CD4-positive, alpha-beta memory T cell (primary cell): ENCODE measurements around the gene SLC6A11. TPM values are rescaled to one million over a fixed set of nuclear protein-coding genes. Genes with fewer than 3 reads are reported as not detected.
A peak's percentile ranks its signal among the peaks of the same experiment; 100 is the strongest.

ENCODE experiments used
- CTCF ChIA-PET: fragments of 350-600 bp; sonication (Branson Sonifier 250); formaldehyde crosslinking; loops from one replicate; lab custom pipeline; 2021; ENCODE audit warnings: inconsistent platforms; ENCODE audit not compliant: partially characterized antibody; lab: Charles Lee
- POLR2A ChIA-PET: fragments of 350-600 bp; sonication (Branson Sonifier 250); formaldehyde crosslinking; loops from one replicate; lab custom pipeline; 2021; ENCODE audit not compliant: partially characterized antibody; lab: Charles Lee
- DNase-seq, 5 donors: peaks; one replicate each; pipeline versions ENCODE4 v3.0.0 to v3.0.0-alpha.2; 2020 to 2022; ENCODE audit warnings: mixed read lengths in 1 of 5
- H3K27ac ChIP-seq: one replicate; pipeline ENCODE4 v1.7.0; 2013; ENCODE audit warnings: low read depth, low read length
- H3K27me3 ChIP-seq: 2 replicates; pipeline ENCODE4 v1.7.0; 2013; ENCODE audit warnings: mild to moderate bottlenecking, low read length, moderate library complexity; ENCODE audit not compliant: insufficient read depth
- H3K36me3 ChIP-seq: 2 replicates; pipeline ENCODE4 v1.7.0; 2013; ENCODE audit warnings: mild to moderate bottlenecking, low read length, moderate library complexity; ENCODE audit not compliant: insufficient read depth
- H3K4me1 ChIP-seq: 2 replicates; pipeline ENCODE4 v1.7.0; 2013; ENCODE audit warnings: mild to moderate bottlenecking, low read length, moderate library complexity; ENCODE audit not compliant: insufficient read depth
- H3K4me3 ChIP-seq, 2 donors: one replicate each; pipeline ENCODE4 v1.7.0; 2013; ENCODE audit warnings: low read length in 2 of 2, mild to moderate bottlenecking in 1 of 2
- H3K9me3 ChIP-seq, 2 donors: one replicate each; pipeline ENCODE4 v1.7.0; 2013; ENCODE audit warnings: low read length in 2 of 2, control low read depth in 1 of 2; ENCODE audit not compliant: control insufficient read depth in 1 of 2
- H3K27ac Mint-ChIP-seq, 7 donors: one replicate each; pipeline ENCODE4 v1.8.0; 2020 to 2021; ENCODE audit warnings: mixed read lengths in 7 of 7, mild to moderate bottlenecking in 6 of 7, inconsistent platforms in 3 of 7, moderate library complexity in 3 of 7
- H3K27me3 Mint-ChIP-seq, 2 donors: one replicate each; pipeline ENCODE4 v1.8.0; 2020 to 2021; ENCODE audit warnings: mixed read lengths in 2 of 2
- H3K36me3 Mint-ChIP-seq, 2 donors: one replicate each; pipeline ENCODE4 v1.8.0; 2020 to 2021; ENCODE audit warnings: mixed read lengths in 2 of 2, inconsistent platforms in 1 of 2, mild to moderate bottlenecking in 1 of 2
- H3K4me1 Mint-ChIP-seq, 4 donors: one replicate each; pipeline ENCODE4 v1.8.0; 2020 to 2021; ENCODE audit warnings: mixed read lengths in 4 of 4, mild to moderate bottlenecking in 1 of 4
- H3K4me3 Mint-ChIP-seq, 8 donors: one replicate each; pipeline ENCODE4 v1.8.0; 2020 to 2021; ENCODE audit warnings: mixed read lengths in 8 of 8, mild to moderate bottlenecking in 7 of 8, moderate library complexity in 6 of 8, inconsistent platforms in 3 of 8
- H3K9me3 Mint-ChIP-seq, 8 donors: one replicate each; pipeline ENCODE4 v1.8.0; 2020 to 2021; ENCODE audit warnings: mixed read lengths in 8 of 8, mild to moderate bottlenecking in 5 of 8, inconsistent platforms in 3 of 8, moderate library complexity in 1 of 8
- intact Hi-C: fragments of 100-400 bp; cut with micrococcal nuclease; formaldehyde crosslinking; loops from one replicate; pipeline ENCODE4 v1.15.1; 2023
- polyA plus RNA-seq, 2 donors: library from polyadenylated mRNA; unstranded; fragments of 300-500 nt; fragmentation: Illumina TruSeq; gene quantifications; one replicate each; pipeline ENCODE4 v1.2.3, GENCODE V29; 2021
- total RNA-seq, 2 experiments: library from RNA; stranded (reverse); gene quantifications; one replicate each; pipeline ENCODE4 v1.2.3, GENCODE V29; 2021

SLC6A11 gene
- total and polyA plus RNA-seq, 4 experiments from 2014 or later: not detected

DNA sequence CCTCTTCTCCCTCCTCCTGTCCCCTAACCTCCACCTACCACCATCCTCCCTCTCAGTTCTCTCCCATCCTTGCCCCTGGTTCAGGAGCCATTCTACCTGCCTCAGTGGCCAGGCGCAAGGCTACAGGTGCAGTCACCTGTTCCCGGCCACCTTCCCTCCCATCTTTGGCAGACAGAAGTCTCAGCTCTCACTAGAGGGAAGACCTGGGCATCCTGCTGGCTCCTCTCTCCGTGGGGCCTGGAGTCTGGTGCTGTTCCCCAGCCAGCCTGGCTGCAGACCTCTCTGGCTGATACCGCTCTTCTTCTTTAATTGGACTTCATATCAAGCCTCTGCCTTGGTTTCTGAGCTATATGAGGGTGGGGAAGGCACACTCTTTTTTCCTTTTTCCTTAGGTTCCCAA lies 123.5 kb downstream of the SLC6A11 start:
- no peaks in the 10 kb centered on the region for H3K36me3 Mint-ChIP-seq
- H3K27me3 Mint-ChIP-seq: peaks cover 2 to 10% of the 10 kb centered on the region in 2 donors
- POLR2A ChIA-PET: no interaction called here
- Histone ChIP-seq H3K9me3 (no peaks in the 10 kb centered on the region), H3K4me1 (no peaks in the 10 kb centered on the region), H3K36me3 (no peaks in the 10 kb centered on the region), H3K27ac (no peak overlapping the region), H3K4me3 (no peak overlapping the region), H3K27me3 (no peaks in the 10 kb centered on the region)
- H3K4me1 Mint-ChIP-seq: no peaks in the 10 kb centered on the region
- no peak overlapping the region for H3K4me3 Mint-ChIP-seq
- CTCF ChIA-PET: no interaction called here
- H3K27ac Mint-ChIP-seq: no peak overlapping the region
- peaks cover 0 to 8% (median 4%) of the 10 kb centered on the region in 8 donors for H3K9me3 Mint-ChIP-seq
- intact Hi-C loops: no loop called here
- DNase-seq: no peak

DNA sequence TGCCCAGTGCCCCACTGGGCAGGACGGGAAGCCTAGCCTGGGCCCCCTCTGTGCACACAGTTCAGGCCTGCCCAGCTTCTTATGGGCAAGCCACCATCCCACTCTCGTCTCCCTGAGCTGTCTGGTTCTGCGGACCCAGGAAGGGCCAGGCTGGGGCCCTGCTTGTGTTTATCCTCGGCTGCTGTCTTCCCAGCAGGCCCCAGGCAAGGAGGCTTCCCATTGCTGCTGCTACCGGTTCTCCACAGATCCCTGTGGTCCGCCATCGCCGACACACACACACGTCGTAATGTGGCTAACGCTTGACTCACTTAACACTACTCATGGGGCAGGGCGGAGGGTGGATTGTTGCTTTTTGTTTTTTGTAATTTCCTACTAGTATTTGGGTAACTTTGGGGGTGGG lies 124.1 kb downstream of the SLC6A11 start:
- no peaks in the 10 kb centered on the region for H3K9me3 ChIP-seq
- no peaks in the 10 kb centered on the region for H3K27me3 ChIP-seq
- Mint-ChIP-seq H3K27ac (no peak overlapping the region), H3K4me1 (no peaks in the 10 kb centered on the region), H3K9me3 (peaks cover 0 to 8% (median 4%) of the 10 kb centered on the region in 8 donors), H3K36me3 (no peaks in the 10 kb centered on the region), H3K4me3 (no peak overlapping the region), H3K27me3 (peaks cover 2 to 10% of the 10 kb centered on the region in 2 donors)
- no peak for DNase-seq
- CTCF ChIA-PET: no interaction called here
- H3K4me1 ChIP-seq: no peaks in the 10 kb centered on the region
- POLR2A ChIA-PET: no interaction called here
- H3K27ac ChIP-seq: no peak overlapping the region
- no peaks in the 10 kb centered on the region for H3K36me3 ChIP-seq
- no peak overlapping the region for H3K4me3 ChIP-seq
- intact Hi-C loops: no loop called here

DNA sequence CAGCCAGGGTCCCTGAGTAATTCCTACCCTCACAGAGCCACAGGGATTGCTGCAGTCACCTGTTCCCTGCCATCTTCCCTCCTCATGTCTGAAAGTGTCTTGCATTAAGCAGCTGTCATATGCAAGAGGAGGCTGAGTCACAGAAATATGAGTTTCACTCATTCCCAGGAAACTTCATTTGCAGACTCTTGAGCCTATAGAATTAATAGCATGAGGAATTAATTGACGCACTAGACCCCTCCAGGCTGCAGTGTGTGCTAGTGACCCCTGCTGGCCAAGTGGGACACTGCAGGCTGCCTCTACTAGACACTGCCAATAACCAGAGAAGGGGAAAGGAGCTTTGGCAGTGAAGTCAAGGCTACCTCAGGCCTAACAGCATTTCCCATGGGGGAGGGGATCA lies 125.9 kb downstream of the SLC6A11 start:
- no peaks in the 10 kb centered on the region for H3K36me3 ChIP-seq
- no peak overlapping the region for H3K27ac Mint-ChIP-seq
- no peak overlapping the region for H3K27ac ChIP-seq
- H3K36me3 Mint-ChIP-seq: no peaks in the 10 kb centered on the region
- H3K4me3 ChIP-seq: no peak overlapping the region
- POLR2A ChIA-PET: no interaction called here
- peaks cover 2 to 10% of the 10 kb centered on the region in 2 donors for H3K27me3 Mint-ChIP-seq
- intact Hi-C loops: no loop called here
- H3K9me3 ChIP-seq: no peaks in the 10 kb centered on the region
- no peaks in the 10 kb centered on the region for H3K27me3 ChIP-seq
- CTCF ChIA-PET: interaction anchor here (1.0 kb wide), 1 partner anchor 16 kb away, joined by 3 read pairs; no protein-coding TSS in a partner anchor
- DNase-seq: no peak
- peaks cover 0 to 8% (median 4%) of the 10 kb centered on the region in 8 donors for H3K9me3 Mint-ChIP-seq
- no peaks in the 10 kb centered on the region for H3K4me1 ChIP-seq
- H3K4me1 Mint-ChIP-seq: no peaks in the 10 kb centered on the region
- peak overlapping the region in 1 of 8 donors; percentile 29 for H3K4me3 Mint-ChIP-seq

DNA sequence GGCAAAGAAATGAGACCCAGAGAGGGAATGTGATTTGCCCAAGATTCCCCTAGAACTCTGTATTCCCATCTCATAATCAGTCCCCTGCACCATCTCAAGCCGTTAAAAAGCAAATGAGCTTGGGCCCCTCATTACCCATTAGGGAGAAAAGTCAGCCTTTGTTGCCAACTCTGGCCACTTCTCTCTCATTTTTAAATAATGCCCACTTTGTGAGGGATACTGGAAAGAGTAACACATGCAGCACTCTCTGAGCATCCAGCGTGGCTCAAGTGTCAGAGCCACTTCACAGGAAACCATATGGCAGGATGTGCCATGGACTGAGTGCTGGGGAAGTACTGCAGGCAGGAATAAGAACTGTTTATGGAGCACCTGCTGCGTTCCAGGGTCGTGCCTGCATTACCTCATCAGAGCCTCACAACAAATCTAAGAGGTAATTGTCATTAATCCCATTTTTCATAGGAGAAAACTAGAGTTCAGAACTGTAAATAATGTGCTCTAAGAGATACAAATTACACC lies 126.7 kb downstream of the SLC6A11 start:
- POLR2A ChIA-PET: no interaction called here
- Histone ChIP-seq H3K27ac (no peak overlapping the region), H3K9me3 (no peaks in the 10 kb centered on the region), H3K36me3 (no peaks in the 10 kb centered on the region), H3K4me3 (no peak overlapping the region), H3K4me1 (no peaks in the 10 kb centered on the region), H3K27me3 (no peaks in the 10 kb centered on the region)
- no peak for DNase-seq
- intact Hi-C loops: no loop called here
- CTCF ChIA-PET: no interaction called here
- H3K4me1 Mint-ChIP-seq: no peaks in the 10 kb centered on the region
- no peak overlapping the region for H3K4me3 Mint-ChIP-seq
- peaks cover 0 to 8% (median 4%) of the 10 kb centered on the region in 8 donors for H3K9me3 Mint-ChIP-seq
- H3K27ac Mint-ChIP-seq: no peak overlapping the region
- no peaks in the 10 kb centered on the region for H3K36me3 Mint-ChIP-seq
- peaks cover 2 to 12% of the 10 kb centered on the region in 2 donors for H3K27me3 Mint-ChIP-seq

DNA sequence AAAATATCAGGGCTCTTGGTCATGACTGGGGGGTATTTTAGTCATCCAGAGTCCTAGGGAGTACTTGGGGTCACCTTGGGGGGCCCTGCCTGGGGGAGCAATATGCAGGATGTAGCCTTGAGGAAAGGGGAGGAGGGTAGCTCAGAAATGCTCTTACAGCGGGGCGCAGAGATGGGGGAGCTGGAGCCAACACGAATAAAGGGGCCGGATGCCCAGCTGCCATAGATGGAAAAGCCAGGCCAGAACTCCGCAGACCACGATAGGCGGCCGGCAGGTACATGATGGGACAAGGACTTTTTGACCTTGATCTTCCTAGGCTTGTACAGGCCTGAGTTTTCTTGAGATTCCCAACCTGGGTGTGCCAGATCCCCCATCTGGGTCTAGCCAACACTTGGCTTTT lies 128.8 kb downstream of the SLC6A11 start:
- Mint-ChIP-seq H3K36me3 (no peaks in the 10 kb centered on the region), H3K4me3 (no peak overlapping the region), H3K9me3 (peaks cover 0 to 8% (median 4%) of the 10 kb centered on the region in 8 donors), H3K4me1 (no peaks in the 10 kb centered on the region), H3K27me3 (peaks cover 2 to 10% of the 10 kb centered on the region in 2 donors), H3K27ac (no peak overlapping the region)
- H3K27ac ChIP-seq: no peak overlapping the region
- no peak for DNase-seq
- CTCF ChIA-PET: interaction anchor here (1.3 kb wide), 1 partner anchor 9 kb away, joined by 5 read pairs; no protein-coding TSS in a partner anchor
- H3K4me1 ChIP-seq: no peaks in the 10 kb centered on the region
- intact Hi-C loops: loop anchor here (5.0 kb wide), 1 partner anchor 707 kb away; no protein-coding TSS in a partner anchor
- H3K9me3 ChIP-seq: no peaks in the 10 kb centered on the region
- H3K4me3 ChIP-seq: no peak overlapping the region
- no peaks in the 10 kb centered on the region for H3K36me3 ChIP-seq
- POLR2A ChIA-PET: no interaction called here
- H3K27me3 ChIP-seq: no peaks in the 10 kb centered on the region

DNA sequence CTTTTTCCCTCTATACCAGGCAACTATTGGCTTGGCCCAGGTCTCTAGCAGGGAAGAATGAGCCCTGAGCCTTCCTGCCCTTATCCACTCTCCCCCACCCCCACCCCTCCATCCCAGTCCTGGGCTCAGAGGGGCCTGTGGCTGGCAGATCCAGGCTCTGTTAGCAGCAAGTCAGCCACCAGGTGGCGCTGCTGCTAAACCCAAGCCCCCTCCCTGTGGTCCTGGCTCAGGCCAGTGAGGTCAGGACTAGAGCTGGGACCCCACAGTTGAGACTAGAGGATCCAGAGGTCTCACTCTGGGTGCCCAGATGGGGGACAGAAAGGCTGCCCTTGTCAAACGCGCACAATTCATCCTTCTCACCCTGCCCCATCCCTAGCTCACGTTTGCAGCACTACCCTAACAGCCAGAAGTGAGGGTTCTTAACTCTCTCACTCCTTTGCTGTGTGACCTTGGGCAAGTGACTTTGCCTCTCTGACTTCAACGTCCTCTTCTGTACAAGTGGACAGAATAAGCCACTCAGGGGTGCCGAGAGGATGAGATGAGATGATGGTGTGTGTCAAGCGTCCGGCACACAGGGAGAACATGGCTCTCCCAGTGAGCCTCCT lies 129.8 kb downstream of the SLC6A11 start:
- Histone ChIP-seq H3K9me3 (no peaks in the 10 kb centered on the region), H3K27ac (no peak overlapping the region), H3K27me3 (no peaks in the 10 kb centered on the region), H3K36me3 (no peaks in the 10 kb centered on the region), H3K4me1 (no peaks in the 10 kb centered on the region), H3K4me3 (no peak overlapping the region)
- intact Hi-C loops: loop anchor here (5.0 kb wide), 1 partner anchor 707 kb away; no protein-coding TSS in a partner anchor
- POLR2A ChIA-PET: no interaction called here
- CTCF ChIA-PET: interaction anchor here (1.1 to 1.4 kb wide), 4 partner anchors 8 to 18 kb away, joined by 3 to 5 read pairs (median 3); no protein-coding TSS in a partner anchor
- Mint-ChIP-seq H3K4me1 (no peaks in the 10 kb centered on the region), H3K36me3 (no peaks in the 10 kb centered on the region), H3K27ac (no peak overlapping the region), H3K27me3 (peaks cover 2 to 10% of the 10 kb centered on the region in 2 donors), H3K9me3 (peaks cover 0 to 8% (median 4%) of the 10 kb centered on the region in 8 donors), H3K4me3 (no peak overlapping the region)
- peak in 3 of 5 donors; percentile 8 to 21 (median 10) for DNase-seq

DNA sequence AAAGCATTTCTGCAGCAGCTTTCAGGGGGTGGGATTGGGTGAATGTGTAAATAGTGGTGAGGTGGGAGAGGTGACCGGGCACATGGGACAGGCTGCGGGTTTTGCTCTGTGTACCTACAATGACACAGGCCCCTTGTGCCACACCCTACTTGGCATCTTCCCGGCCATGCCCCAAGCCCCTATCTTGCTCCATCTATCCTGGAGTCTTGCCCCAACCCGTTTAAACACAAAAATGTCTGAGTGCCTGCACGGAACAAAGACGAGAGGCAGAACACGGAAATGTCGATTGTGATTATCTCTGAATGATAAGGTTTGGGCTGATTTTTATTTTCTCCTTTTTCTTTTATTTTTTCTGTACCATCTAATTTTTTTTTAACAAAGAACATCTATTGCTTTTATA lies 130.5 kb downstream of the SLC6A11 start:
- DNase-seq: no peak
- H3K27me3 Mint-ChIP-seq: peaks cover 2 to 10% of the 10 kb centered on the region in 2 donors
- intact Hi-C loops: loop anchor here (5.0 kb wide), 1 partner anchor 706 kb away; no protein-coding TSS in a partner anchor
- no peak overlapping the region for H3K4me3 Mint-ChIP-seq
- Histone ChIP-seq H3K4me3 (no peak overlapping the region), H3K9me3 (no peaks in the 10 kb centered on the region), H3K4me1 (no peaks in the 10 kb centered on the region), H3K36me3 (no peaks in the 10 kb centered on the region), H3K27me3 (no peaks in the 10 kb centered on the region), H3K27ac (no peak overlapping the region)
- no peak overlapping the region for H3K27ac Mint-ChIP-seq
- H3K36me3 Mint-ChIP-seq: no peaks in the 10 kb centered on the region
- CTCF ChIA-PET: interaction anchor here (1.3 to 1.4 kb wide), 3 partner anchors 10 to 23 kb away, joined by 3 to 4 read pairs (median 3); no protein-coding TSS in a partner anchor
- POLR2A ChIA-PET: no interaction called here
- peaks cover 0 to 8% (median 4%) of the 10 kb centered on the region in 8 donors for H3K9me3 Mint-ChIP-seq
- H3K4me1 Mint-ChIP-seq: no peaks in the 10 kb centered on the region
